ENCODE results near the gene SEC14L2.

SEC14L2 gene

GRCh38 chr22:30471616-30472318, 74.9 kb downstream of the SEC14L2 start, which contains the start of gene SEC14L3:
TSS of gene SEC14L3 (minus strand) at chr22:30472017. CDS start at chr22:30471958, 59 bp downstream.
- H3K9ac ChIP-seq (ENCODE audit: low read length): no peak within 1 kb of the TSS
- no peaks in the 10 kb centered on the region for H3K4me1 ChIP-seq (ENCODE audit: insufficient read depth, low read length)
- H3K36me3 ChIP-seq (ENCODE audit: insufficient read depth, low read length): no peaks in the 10 kb centered on the region
- H3K27ac ChIP-seq (ENCODE audit: low read depth, low read length): no peak within 1 kb of the TSS
- no peak within 1 kb of the TSS for H3K4me3 ChIP-seq (ENCODE audit: low read depth in 1 of 2, low read length in 2 of 2)
- H3K27me3 ChIP-seq (ENCODE audit: control insufficient read depth in 1 of 2, insufficient read depth in 2 of 2, low read length in 2 of 2): peaks cover 0 to 7% of the 10 kb centered on the region in 2 donors
- no peaks in the 10 kb centered on the region for H3K9me3 ChIP-seq (ENCODE audit: low read length)

- Histone ChIP-seq H3K4me1 (ENCODE audit: insufficient read depth, low read length) (no peaks in the 10 kb centered on the region), H3K27me3 (ENCODE audit: control insufficient read depth in 1 of 2, insufficient read depth in 2 of 2, low read length in 2 of 2) (peaks cover 0 to 7% of the 10 kb centered on the region in 2 donors), H3K4me3 (ENCODE audit: low read depth in 1 of 2, low read length in 2 of 2) (no peak overlapping the region), H3K36me3 (ENCODE audit: insufficient read depth, low read length) (no peaks in the 10 kb centered on the region), H3K9me3 (ENCODE audit: low read length) (no peaks in the 10 kb centered on the region), H3K27ac (ENCODE audit: low read depth, low read length) (no peak overlapping the region), H3K9ac (ENCODE audit: low read length) (no peak overlapping the region)
These were observed 76.3 kb downstream of the SEC14L2 start for GRCh38 chr22:30472994-30473720.

GRCh38 chr22:30474121-30474520, 77.3 kb downstream of the SEC14L2 start:
- Histone ChIP-seq H3K9me3 (ENCODE audit: low read length) (no peaks in the 10 kb centered on the region), H3K4me1 (ENCODE audit: insufficient read depth, low read length) (no peaks in the 10 kb centered on the region), H3K27me3 (ENCODE audit: control insufficient read depth in 1 of 2, insufficient read depth in 2 of 2, low read length in 2 of 2) (peaks cover 0 to 7% of the 10 kb centered on the region in 2 donors), H3K4me3 (ENCODE audit: low read depth in 1 of 2, low read length in 2 of 2) (no peak overlapping the region), H3K9ac (ENCODE audit: low read length) (no peak overlapping the region), H3K27ac (ENCODE audit: low read depth, low read length) (no peak overlapping the region), H3K36me3 (ENCODE audit: insufficient read depth, low read length) (no peaks in the 10 kb centered on the region)

All from muscle layer of colon (tissue), 2 donors.